ENCODE measurements around the gene LGR4.

DNA sequence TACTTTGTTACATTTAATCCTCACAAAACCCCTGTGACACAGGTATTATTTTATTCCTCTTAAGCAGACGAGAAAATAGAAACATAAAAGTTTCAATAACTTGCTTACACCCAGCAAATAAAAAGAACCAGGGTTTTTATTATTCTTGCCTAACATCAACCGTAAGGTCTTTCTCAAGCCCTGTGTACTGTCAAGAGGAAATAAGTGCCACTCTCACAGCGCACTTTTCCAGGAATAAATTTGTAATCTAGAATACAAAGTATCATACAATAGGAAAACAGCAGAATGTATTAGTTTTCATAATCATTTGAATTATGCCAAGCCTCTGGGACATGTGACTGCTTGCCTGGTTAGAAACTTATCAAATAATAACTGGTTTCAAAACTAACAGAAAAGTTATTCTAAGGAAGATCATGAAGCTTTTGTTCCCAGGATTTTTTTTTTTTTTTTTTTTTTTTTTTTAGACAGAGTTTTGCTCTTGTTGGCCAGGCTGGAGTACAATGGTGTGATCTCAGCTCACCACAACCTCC is 117.0 kb downstream of the LGR4 start:
- no peak for TF ChIP-seq POLR2A (IDR thresholded peaks at IDR 0.05)
- TF ChIP-seq, protein P1, sequence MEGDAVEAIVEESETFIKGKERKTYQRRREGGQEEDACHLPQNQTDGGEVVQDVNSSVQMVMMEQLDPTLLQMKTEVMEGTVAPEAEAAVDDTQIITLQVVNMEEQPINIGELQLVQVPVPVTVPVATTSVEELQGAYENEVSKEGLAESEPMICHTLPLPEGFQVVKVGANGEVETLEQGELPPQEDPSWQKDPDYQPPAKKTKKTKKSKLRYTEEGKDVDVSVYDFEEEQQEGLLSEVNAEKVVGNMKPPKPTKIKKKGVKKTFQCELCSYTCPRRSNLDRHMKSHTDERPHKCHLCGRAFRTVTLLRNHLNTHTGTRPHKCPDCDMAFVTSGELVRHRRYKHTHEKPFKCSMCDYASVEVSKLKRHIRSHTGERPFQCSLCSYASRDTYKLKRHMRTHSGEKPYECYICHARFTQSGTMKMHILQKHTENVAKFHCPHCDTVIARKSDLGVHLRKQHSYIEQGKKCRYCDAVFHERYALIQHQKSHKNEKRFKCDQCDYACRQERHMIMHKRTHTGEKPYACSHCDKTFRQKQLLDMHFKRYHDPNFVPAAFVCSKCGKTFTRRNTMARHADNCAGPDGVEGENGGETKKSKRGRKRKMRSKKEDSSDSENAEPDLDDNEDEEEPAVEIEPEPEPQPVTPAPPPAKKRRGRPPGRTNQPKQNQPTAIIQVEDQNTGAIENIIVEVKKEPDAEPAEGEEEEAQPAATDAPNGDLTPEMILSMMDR (IDR thresholded peaks at IDR 0.05), result no peak

Measured in Peyer's patch (tissue), 4 donors.